GM21619 (cell line): ENCODE data around the gene TCN2.
"Not testable (repeated sequence)": the region's sequence is repeated elsewhere in the genome, so short reads cannot be mapped to it uniquely, and the experiment has no call there.

ENCODE experiments used
- ATAC-seq: cut with Tn5 transposase; IDR thresholded peaks from one replicate; pipeline ENCODE4 v1.9.1; 2021; ENCODE audit not compliant: unreplicated experiment

TCN2 gene

DNA sequence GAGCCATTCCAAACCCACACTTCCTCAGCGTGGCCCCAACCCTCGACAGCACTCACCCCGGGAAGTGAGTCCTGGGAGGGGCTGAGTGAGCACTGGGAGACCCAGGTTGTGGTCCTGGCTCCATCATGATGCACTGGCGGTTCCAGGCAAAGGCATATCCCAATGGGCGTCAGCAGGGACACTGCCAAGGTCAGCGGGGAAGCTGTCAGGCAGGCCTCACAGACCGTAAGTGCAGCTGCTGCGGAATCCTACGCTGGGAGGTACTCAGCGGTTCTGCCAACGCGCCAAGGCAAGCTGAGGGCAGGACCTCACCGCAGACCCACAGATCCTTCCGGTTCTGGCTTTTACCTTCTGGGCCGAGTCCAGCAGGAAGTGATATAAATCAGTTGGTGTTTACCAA, 31.1 kb upstream of the TCN2 start:
- ATAC-seq: no peak

DNA sequence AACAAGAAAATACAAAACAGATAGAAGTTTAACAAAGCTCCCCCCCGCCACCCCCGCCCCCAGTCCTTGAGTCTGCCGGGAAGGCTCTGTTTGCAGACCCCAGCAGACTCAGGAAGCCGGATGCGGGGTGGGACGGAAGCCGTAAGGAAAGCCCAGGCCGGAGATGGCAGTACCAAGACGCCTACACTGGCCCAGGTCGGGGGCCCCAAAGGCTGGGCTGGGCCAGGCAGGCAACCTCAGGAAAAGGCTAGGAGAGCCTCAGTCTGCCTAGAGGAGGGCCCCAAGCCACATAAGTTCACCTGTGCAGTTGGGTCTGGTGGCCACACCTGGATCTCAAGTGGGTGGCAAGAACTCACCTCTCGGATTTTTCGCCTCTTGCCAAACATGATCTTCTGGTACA, 28.5 kb upstream of the TCN2 start:
- no peak for ATAC-seq

- no peak for ATAC-seq
Observed at GRCh38 chr22:30580896-30581295, 26.1 kb upstream of the TCN2 start.

- no peak for ATAC-seq
Observed at GRCh38 chr22:30582051-30582450, 24.9 kb upstream of the TCN2 start.

DNA sequence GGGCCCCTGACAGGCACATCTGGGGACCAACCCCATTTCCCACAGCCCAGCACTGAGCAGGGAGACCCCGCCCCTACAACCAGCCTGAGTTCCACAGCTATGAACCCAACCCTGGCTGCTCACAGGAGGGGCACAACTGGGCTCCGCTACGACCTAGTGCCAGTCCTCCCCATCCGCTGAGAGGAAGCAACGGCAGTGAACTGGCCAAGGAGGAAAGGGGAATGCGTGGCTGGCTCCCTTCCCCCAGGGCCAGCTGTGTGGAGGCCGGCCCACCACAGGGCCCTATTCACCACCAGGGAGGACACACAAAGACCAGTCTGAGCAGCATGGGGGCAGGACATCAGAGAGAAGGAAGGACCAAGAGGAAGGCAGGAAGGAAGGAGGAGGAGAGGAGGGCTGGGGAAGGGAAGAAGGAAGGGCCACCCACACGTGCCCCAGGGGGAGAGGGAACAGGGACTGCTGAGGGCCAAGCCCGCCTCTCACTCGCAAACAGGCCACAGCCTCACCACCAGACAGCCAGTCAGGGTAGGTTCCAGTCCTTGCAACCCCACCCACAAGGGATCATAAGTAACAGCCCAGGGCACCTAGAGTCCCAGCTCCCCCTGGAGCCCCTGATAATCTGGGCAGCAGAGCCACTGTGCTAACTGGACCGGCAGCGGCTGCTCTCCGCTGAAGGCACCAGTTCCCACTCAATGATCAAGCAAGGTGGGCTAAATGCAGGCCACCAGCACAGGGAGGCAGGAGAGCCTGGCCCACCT, 24.0 kb upstream of the TCN2 start:
- no peak for ATAC-seq

GRCh38 chr22:30584441-30584840, 22.5 kb upstream of the TCN2 start:
- ATAC-seq: no peak

DNA sequence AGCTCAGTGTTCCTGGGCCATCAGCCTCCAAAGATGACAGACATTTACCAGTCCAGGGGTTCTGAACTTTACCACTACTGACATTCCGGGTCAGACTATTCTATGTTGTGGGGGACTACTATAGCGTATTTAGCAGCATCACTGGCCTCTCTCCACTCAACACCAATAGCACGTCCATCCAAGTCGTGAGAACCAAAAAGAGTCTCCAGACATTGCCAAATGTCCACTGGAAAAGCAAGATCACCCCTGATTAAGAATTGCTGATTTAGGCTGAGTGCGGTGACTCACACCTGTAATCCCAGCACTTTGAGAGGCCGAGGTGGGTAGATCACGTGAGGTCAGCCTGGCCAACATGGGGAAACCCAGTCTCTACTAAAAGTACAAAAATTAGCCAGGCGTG, 20.6 kb upstream of the TCN2 start:
- ATAC-seq: no peak

DNA sequence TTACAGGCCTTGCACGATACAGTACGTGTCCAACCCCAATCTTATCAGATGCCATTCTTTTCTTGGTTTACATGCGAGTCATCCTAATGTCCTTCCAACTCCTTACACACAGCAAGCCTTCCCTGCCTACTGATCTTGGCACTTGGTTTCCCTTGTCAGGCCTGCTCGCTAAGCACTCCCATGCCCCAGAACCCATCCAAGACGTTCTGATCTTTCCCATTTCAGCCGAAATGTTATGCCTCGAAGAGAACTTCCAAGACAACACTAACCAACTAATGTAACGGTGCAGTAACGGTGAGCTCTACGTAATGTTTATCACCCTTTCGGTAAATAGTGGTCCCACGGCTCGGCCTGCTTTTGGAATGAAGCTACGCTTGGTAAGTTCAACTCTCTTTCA, 15.8 kb upstream of the TCN2 start:
- ATAC-seq: no peak

GRCh38 chr22:30591588-30592359, 15.2 kb upstream of the TCN2 start, which contains the start of gene PES1:
Gene PES1 (minus strand): TSS chr22:30591910. CDS start chr22:30591833, 77 bp downstream.
- ATAC-seq: peak; percentile 97

- not testable (repeated sequence) for ATAC-seq
Observed at GRCh38 chr22:30592360-30592713, 14.6 kb upstream of the TCN2 start.

- no peak for ATAC-seq
Observed at GRCh38 chr22:30596199-30596598, 10.8 kb upstream of the TCN2 start.

DNA sequence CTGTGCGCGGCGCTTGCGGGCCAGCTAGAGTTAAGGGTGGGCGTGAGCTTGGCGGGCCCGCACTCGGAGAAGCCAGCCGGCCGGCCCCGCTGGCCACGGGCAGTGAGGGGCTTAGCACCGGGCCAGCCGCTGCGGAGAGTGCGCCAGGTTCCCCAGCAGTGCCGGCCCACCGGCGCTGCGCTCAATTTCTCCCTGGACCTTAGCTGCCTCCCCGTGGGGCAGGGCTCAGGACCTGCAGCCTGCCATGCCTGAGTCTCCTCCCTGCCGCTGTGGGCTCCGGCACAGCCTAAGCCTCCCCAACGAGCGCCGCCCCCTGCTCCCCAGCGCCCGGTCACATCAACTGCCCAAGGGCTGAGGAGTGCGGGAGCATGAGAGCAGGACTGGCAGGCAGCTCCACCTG, 10.1 kb upstream of the TCN2 start:
- no peak for ATAC-seq

DNA sequence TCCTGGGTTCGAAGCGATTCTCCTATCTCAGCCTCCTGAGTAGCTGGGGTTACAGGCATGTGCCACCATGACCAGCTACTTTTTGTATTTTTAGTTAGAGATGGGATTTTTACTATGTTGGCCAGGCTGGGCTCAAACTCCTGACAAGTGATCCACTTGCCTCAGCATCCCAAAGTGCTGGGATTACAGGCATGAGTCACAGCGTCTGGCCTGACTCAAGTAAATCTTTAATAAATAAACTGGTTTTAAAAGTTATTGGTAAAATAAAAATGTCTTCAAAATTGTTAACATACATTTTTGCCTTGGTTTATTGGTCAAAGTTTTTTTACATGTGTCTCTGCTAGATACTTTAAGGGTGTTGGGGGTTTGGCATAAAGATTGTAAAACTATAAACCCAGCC, 8.0 kb upstream of the TCN2 start:
- no peak for ATAC-seq

DNA sequence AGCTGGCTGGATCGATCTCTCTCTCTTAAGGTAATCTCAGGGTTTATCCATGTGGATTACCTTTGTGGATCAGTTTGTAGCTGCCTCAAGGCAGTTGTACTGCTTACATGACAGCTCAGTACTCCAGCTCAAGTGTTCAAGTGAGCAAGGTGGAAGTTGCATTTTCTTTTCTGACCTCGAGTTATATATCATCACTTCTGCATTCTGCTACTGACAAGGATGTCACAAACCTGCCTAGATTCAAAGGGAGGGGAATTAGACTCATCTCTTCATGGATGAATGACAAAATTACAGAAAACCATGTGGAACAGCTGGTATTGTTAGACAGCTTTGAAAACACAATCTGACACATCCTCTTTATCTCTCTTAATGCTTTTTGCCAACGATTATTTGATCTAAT, 6.1 kb upstream of the TCN2 start:
- ATAC-seq: no peak

DNA sequence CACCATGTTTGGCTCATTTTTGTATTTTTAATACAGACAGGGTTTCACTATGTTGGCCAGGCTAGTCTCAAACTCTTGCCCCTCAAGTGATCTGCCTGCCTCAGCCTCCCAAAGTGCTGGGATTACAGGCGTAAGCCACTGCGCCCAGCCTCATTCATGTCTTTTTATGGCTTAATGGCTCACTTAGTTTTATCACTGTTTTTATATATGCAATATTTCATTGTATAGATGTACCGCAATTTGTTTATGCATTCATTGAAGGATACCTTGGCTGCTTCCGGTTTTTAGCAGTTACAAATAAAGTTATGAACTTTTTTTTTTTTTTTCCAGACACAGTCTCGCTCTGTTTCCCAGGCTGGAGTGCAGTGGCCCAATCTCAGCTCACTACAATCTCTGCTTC, 5.5 kb upstream of the TCN2 start:
- ATAC-seq: no peak

DNA sequence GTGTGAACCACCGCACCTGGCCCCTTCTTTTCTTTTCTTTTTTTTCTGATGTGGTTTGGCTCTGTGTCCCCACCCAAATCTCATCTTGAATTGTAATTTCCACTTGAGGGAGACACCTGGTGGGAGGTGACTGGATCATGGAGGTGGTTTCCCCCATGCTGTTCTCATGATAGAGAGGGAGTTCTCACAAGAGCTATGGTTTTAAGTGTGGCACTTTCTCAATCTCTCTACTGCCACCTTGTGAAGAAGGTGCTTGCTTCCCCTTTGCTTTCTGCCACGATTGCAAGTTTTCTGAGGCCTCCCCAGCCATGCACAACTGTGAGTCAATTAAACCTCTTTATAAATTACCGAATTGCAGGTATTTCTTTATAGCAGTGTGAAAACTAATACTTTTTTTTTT, 4.9 kb upstream of the TCN2 start:
- no peak for ATAC-seq

DNA sequence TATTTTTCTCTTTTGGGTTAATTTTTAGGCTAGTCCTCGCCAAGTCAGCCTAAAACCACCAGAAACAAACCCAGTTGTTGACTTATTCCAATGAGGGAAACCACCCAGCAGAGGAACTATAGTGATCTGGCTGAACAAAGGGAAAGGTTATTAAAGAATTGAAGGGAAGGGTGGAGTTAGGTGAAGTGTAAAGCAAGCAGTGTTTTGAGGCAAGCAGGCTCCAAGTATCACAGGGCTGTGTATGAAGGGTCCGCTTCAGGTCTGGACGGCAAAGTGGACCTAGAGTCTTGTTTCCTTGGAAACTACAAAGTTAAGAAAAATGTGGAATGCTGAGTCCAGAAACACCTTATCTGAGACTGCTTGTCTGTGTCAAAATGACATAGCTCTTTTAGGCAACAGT, 3.2 kb upstream of the TCN2 start:
- no peak for ATAC-seq

DNA sequence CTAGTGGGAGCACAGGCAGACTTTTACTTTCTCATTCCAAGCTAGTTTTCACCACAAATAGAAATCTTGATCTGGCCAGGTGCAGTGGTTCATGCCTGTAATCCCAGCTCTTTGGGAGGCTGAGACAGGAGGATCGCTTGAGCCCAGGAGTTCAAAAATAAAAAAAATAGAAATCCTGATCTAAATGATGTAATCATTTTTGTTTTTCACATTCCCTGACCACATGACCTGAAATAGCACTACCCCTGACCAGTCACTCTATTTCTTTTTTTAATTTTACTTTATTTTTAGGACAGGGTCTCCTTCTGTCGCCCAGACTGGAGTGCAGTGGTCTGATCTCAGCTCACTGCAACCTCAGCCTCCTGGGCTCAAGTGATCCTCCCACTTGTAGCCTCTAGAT, 2.3 kb upstream of the TCN2 start:
- no peak for ATAC-seq

DNA sequence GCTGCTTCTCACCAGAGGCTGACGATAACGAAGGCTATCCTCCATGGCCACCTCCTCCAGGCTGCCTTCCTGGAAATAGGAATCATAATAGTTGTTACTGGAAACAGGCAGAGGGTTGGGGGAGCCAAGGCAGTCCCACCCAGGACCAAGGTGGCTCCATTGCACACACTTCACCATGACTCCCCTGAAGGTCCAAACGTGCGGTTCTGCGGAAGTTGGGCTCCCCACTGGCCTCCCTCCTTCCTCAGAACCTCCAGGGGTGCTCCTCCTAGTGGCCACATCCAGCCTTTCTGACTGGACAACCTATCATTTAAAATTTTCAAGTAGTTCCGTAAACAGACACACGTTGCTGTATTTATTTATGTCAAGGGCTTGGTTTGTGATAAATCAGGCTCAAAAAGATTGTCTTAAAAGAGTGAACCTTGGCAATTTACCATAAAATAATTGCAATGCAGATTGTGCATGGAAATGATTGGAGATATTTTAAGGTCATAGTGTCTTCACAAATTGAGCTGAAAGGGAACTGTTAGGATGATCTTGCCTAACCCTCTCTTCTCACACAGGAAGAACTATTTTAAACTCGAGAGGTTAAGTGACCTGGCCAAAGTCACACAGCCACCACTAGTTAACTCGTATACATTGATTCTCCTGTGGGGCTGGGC, 1.4 kb upstream of the TCN2 start:
- no peak for ATAC-seq

DNA sequence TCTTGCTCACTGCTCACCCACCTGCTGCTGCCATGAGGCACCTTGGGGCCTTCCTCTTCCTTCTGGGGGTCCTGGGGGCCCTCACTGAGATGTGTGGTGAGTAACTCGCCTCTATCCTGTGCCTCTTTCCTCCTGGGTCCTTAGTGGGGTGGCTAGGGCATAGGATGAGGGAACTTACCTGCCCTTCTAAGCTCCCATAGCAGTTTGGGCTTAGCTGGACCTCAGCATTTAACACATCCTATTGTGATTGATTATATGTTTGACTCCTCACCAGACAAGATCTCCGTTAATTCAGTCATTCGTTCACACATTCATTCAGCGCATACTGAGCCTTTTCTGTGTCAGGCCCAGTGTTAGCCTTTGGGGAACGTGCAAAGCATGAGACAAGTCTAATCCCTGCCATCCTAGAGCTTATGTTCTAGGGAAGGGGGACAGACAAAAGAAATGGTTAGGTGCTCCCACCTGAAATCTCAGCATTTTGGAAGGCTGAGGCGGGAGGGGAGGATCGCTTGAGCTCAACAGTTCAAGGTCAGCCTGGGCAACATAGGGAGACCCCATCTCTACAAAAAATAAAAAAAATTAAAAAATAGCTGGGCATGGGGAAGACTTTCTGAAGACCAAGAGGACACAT, 441 bp downstream of the TCN2 start:
- peak; percentile 4 for ATAC-seq

DNA sequence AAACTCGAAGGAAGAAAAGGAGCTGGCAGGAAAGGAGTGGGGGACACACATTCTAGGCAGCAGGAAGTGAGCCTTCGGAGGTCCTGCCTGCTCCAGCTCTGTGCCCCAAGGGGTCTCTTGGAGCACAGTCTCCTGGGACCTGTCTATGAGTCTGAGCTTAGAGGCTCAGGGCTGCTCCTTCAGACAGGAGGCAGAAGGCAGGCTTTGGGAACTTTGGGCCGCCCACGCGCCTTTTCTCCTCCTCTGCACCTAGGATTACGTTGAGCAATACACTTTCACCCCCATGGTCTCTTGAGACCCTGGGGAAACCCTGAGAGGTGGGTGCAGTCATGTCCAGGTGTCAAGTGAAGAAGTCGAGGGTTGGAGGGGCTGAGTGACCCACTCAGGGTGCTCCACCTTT, 965 bp downstream of the TCN2 start:
- no peak for ATAC-seq
